Sciatic nerve (tissue), 2 donors: ENCODE measurements around the gene FOXRED1. TPM values are rescaled to one million over a fixed set of nuclear protein-coding genes. Genes with fewer than 3 reads are reported as not detected.
"Not testable (repeated sequence)": the region's sequence is repeated elsewhere in the genome, so short reads cannot be mapped to it uniquely, and the experiment has no call there.

Source experiments
- ATAC-seq: fragments of 200-7000 bp; cut with Tn5 transposase; one replicate; pipeline ENCODE4 v1.9.1; 2020; ENCODE audit warnings: mild to moderate bottlenecking, moderate library complexity
- DNase-seq: peaks from one replicate; pipeline ENCODE4 v3.0.0-alpha.2; 2020; ENCODE audit warnings: low spot score
- intact Hi-C: fragments of 100-400 bp; cut with DNase I; formaldehyde crosslinking; loops from one replicate; pipeline ENCODE4 v1.14.2; 2022
- total RNA-seq: library from RNA; stranded (reverse); fragmentation: NEBNext Ultra II Directional; extraction: Animal tissue kit (Norgen Biotek cat#: 25700); gene quantifications from one replicate; pipeline ENCODE4 v1.2.1, GENCODE V29; 2021
- donor health status: DM: no; HTN: no; CAD: no.
- donor health status: DM: no; HTN: no; CAD: no.

FOXRED1 gene
- 27.9 TPM for total RNA-seq

DNA sequence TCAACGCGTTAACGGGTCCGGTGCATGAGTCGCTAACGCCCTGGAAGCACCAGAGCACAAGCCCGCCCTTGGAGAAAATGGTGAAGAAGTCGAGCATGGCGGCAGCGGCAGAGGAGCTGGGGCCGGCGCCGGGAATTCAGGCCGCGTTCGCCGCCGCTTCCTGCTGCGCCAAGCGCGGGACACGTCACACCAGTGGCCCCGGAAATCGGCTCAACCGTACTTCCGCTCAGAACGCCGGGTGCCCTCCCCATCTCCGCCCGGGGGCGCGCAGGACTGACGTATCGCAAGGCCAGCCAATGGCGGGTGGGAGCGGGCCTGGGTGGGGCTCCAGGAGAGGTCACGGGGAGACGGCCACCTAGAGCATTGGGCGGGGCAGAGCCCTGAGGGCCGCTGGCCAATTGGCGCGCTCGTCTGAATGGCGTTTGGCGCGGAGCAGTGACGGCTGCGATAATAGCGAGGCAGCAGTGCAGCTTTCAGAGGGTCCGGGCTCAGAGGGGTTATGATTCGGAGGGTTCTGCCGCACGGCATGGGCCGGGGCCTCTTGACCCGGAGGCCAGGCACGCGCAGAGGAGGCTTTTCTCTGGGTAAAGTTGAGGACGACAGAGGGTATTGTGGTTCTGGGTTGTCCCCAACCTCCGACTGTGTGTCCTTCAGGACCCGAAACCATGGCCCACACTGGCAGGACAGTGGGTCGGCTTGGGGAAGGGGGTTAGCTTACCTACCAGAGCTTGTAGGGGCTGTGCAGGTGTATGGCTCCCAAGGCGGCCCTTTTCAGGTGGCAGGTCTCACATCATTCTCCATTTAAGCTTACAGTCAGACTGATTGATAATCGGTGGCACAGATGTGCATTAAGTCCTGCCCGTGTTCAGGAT lies at the start of gene FOXRED1, which contains the start of gene SRPRA:
Gene FOXRED1 (plus strand): TSS at position 447 of the 872 bp plus-strand sequence. CDS start 53 bp downstream, at position 500.
Gene SRPRA (minus strand): TSS at position 188 of the 872 bp plus-strand sequence. CDS start 91 bp downstream, at position 97.
- peak; percentile 100 for ATAC-seq
- intact Hi-C loops = no loop called here
- DNase-seq = peak; percentile 100

DNA sequence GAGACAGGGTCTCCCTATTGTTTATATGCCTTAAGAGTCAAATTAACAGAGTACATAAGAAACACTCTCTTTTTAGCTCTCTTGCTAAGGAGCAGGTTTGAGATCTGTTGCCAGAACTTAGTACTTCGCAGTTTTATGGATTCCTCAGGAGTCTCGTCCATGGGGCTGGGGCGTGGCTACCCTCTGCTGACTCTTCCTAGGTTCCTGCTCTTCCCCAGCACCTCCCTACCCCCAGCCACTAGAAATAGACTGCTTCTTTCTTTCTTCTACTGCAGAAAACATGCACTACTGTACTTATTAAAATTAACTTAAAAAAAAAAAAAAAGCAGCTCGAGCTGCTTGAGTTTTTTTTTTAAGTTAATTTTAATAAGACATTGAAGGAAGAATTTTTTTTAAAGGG lies 49.4 kb upstream of the FOXRED1 start:
- ATAC-seq = no peak
- intact Hi-C loops = no loop called here
- DNase-seq = no peak

DNA sequence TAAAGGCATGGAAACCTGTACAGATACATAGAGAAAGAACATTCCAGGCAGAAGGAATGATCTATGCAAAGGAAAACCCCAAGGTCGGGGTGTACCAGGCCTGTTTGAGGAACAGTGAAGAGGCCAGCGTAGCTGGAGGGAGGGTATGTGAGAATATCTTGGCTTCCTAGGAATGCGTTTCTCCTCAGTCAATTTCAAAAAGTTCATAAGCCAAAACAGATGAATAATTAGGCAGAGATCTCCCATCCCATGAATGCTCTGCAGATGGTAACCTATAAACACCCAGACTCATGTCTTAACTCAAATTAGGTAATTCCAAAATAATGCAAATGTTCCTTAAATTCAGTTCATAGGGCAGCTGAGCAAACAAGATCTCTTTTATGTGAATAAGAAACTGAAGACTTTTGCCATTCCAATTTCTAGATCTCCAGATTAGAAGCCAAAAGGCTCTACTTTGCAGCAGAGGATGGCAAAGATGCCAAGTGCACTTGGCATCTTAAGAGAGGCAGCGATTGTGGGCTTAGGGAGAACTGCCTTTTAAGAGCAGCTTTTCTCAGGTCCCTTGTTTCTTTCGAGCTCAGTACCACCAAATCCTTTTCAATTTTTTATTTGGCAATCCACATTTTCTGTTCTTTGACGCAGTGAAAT lies 44.2 kb upstream of the FOXRED1 start:
- intact Hi-C loops = no loop called here
- ATAC-seq (no peak), DNase-seq (no peak)

DNA sequence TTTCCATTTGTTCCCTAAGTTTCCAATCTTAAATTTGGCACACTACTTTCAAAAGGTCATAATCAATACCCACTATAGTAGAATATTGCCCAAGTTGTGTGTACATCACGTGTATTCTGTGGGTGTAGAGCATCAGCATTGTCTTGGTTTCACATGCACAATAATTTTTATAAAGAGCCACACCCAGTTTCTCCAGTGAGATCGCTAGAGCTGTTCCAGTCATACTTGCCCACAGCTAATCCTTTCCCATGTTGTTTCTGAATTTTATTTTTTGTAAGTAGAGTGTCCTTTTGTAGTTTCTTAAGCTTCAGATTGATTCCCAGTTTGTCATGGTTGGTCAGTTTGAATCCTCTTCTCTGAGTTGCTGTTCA lies 43.7 kb upstream of the FOXRED1 start:
- intact Hi-C loops = no loop called here
- ATAC-seq (no peak), DNase-seq (no peak)

- DNase-seq = no peak
These were observed 42.4 kb upstream of the FOXRED1 start for GRCh38 chr11:126226334-126227084.

GRCh38 chr11:126229858-126230540 lies 39.0 kb upstream of the FOXRED1 start:
- ATAC-seq = no peak
- intact Hi-C loops = no loop called here
- DNase-seq = no peak

More at GRCh38 chr11:126226334-126227084, 42.4 kb upstream of the FOXRED1 start:
- no peak for ATAC-seq
- intact Hi-C loops = no loop called here

GRCh38 chr11:126231725-126232459 lies 37.1 kb upstream of the FOXRED1 start:
- DNase-seq (no peak), ATAC-seq (no peak)
- intact Hi-C loops = no loop called here

- intact Hi-C loops = no loop called here
- ATAC-seq = no peak
- no peak for DNase-seq
These were observed 36.3 kb upstream of the FOXRED1 start for GRCh38 chr11:126232683-126233082.

GRCh38 chr11:126233391-126233790 lies 35.6 kb upstream of the FOXRED1 start:
- intact Hi-C loops = no loop called here
- ATAC-seq = no peak

GRCh38 chr11:126246636-126247035 lies 22.3 kb upstream of the FOXRED1 start:
- no peak for DNase-seq
- intact Hi-C loops = no loop called here
- ATAC-seq = no peak

More at GRCh38 chr11:126233391-126233790, 35.6 kb upstream of the FOXRED1 start:
- no peak for DNase-seq

GRCh38 chr11:126253265-126253664 lies 15.7 kb upstream of the FOXRED1 start:
- intact Hi-C loops = no loop called here

DNA sequence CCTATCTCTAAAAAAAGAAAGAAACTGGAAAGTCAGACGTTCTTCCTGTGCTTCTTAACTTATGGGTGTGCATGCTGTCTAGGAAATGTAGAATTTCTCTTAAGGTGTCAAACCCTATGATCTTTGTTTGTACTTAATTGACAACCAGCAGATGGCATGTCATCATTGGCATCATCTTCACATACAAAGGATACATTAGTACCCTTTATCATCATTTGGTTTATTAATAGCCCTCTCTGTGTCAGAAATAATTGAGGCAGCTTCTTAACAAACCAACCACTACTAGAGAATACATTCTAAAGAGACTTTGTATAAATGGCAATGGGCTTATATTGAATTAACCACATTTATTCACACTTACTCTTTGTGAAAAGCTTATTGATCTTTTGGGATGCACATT lies 14.1 kb upstream of the FOXRED1 start:
- ATAC-seq = no peak
- intact Hi-C loops = no loop called here
- no peak for DNase-seq

More at GRCh38 chr11:126253265-126253664, 15.7 kb upstream of the FOXRED1 start:
- DNase-seq = no peak
- no peak for ATAC-seq

DNA sequence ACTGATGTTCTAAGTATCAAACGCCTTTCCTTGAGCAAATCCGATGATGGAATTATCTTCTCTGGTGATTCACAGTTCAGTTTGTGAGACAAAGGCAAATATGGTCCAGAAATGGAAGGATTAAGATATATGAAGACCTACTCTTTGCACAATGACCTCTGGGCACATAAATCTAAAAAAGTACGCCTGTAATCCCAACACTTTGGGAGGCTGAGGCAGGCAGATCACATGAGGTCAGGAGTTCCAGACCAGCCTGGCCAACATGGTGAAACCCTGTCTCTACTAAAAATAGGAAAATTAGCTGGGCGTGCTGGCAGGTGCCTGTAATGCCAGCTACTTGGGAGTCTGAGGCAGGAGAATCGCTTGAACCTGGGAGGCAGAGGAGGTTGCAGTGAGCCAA lies 13.4 kb upstream of the FOXRED1 start:
- ATAC-seq, intact Hi-C loops, DNase-seq: not testable (repeated sequence)

- no peak for ATAC-seq
- no peak for DNase-seq
- intact Hi-C loops = no loop called here
These were observed 12.7 kb upstream of the FOXRED1 start for GRCh38 chr11:126256216-126256615.

DNA sequence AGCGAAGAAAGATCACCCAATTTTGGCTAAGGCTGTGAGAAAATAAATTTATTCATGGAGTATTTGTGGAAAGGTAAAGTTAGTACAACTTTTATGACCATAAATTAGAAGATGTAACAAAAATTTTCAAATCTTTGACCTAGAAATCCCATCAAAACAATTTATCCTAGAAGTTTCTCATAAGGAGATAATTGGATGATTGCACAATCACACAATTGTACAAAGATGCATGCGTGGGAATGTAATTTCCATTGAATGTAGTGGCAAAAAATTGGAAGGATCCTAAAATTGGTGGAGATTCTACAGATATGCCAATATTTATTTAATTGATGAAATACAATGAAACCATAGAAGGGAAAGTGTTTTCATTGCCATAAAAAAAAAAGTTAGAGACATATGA lies 11.8 kb upstream of the FOXRED1 start:
- no peak for ATAC-seq
- intact Hi-C loops = no loop called here
- no peak for DNase-seq

GRCh38 chr11:126257764-126258163 lies 11.2 kb upstream of the FOXRED1 start:
- DNase-seq (no peak), ATAC-seq (no peak)
- intact Hi-C loops = no loop called here

DNA sequence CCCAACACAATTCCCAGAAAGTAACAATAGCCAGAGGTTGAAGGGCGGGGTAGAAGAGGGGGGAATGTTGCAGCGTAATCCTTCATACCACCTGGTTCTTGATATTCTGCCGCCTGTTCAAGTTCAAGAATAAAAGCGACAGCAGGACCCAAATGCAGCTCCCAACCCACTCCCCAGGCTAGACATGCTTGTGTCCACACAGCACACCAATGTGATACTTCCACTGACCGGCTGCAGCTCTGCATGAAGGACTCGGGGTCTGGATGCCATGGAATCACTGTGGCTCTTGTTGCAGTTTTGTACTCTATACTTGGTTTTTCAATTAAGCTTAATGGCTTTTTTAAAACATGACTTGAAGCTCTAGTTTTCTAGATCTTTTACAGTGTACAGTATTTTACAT lies 6.7 kb upstream of the FOXRED1 start:
- no peak for ATAC-seq
- intact Hi-C loops = no loop called here
- DNase-seq = no peak

GRCh38 chr11:126263489-126263888 lies 5.5 kb upstream of the FOXRED1 start:
- DNase-seq (no peak), ATAC-seq (no peak)
- intact Hi-C loops = no loop called here
